Suppressor macrophage treated with lipopolysaccharide for 1 hour (primary cell): Measurements from ENCODE around the gene MCM5.
"Not testable (repeated sequence)": the region's sequence is repeated elsewhere in the genome, so short reads cannot be mapped to it uniquely, and the experiment has no call there.

Experiments used
- DNase-seq, 3 donors: peaks; one replicate each; pipeline ENCODE4 v3.0.0-alpha.2; 2020 to 2022

The MCM5 gene

DNA sequence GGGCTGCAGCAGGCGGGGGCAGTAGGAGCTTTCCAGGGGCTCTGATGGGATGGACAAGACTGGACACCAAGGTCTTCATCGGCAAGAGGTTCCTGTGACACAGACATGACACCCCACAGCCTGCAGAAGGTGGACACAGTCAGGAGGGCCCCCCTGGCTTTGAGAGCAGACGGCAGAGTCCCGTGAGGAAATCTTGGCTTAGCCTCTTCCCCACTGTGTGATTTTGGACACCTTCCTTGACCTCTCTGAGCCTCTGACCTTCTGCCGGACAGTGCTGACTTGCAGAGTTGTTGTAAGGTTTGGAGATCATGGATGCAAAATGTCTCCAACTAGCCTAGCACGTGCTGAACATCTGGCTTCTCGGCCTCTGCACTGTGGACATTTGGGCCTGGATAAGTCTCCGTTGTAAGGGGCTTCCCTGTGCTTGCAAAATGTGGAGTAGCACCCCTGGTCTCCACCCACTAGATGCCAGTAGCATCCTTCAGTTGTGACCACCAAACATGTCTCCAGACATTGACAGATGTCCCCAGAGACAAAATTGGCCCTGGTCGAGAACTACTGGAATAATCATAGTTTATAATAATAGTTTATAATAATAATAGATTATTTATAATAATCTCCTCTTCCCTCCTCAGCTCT is 54.6 kb downstream of the MCM5 start:
- DNase-seq = no peak

DNA sequence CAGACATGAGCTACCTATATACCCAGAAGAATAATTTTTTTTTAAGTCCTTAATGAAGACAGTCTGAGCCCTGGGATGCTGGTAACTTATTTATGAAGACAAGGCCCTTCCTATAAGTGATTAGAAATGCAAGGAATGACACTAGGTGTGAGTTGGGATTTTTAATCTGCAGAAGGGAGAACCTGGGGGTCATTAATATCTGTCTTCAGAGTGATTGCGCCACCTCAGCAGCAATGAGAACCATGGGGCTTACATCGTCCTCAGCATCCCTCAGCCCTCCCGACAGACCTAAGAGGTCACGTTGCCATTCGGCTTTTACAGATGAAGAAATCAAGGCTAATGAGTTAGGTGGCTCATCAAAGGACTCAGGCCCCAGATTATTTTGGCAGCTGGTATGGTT is 55.6 kb downstream of the MCM5 start:
- DNase-seq = no peak

DNA sequence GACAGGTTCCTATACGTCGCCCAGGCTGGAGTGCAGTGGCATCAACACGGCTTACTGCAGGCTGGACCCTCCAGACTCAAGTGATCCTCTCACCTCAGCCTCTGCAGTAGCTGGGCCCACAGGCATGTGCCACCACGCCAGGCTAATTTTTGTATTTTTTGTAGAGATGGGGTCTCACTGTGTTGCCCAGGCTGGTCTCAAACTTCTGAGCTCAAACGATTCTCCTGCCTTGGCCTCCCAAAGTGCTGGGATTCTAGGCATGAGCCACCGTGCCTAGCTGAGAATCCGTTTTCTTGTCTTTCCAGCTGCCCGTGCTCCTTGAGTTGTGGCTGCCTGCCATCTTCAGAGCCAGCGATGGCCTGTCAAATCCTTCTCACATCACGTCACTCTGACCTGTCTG is 56.8 kb downstream of the MCM5 start:
- DNase-seq = no peak

DNA sequence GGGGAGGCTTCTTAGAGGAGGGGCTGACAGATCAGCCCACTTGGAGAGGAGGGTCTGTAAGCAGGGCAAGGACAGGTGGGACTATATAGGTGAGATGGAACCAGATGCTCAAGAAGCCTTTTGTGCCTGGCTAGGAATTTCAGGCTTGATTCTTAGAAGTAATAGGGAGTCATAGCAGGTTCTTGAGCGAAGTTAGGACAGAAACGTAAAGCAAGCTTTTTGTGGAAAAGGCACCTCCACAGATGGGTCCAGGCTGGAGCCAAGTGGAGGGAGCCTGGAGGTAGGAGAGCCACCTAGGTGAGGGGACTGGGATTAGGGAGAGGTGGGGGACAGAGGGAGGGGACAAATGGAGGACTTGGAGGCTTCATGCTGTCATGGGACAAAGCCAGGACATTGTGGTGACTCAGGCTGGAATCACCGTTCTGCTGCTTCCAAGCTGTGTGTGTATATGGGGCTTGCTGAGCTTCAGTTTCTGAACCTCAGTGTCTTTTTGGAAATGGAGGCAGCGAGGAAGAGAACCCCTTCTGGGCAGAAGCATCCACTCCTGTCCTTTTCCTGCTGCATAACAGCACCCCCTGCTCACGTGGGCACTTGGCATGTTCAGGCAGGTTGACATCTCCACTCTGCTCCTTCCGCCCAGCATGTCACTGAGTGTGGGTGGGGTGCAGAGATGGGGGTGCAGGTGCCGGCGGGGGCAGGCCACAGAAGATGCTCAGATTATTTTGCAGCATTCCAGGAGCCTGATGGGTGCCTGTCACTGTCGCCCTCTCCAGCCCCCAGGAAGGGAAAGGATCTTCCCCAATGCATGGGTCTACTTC is 58.0 kb downstream of the MCM5 start:
- DNase-seq = no peak

DNA sequence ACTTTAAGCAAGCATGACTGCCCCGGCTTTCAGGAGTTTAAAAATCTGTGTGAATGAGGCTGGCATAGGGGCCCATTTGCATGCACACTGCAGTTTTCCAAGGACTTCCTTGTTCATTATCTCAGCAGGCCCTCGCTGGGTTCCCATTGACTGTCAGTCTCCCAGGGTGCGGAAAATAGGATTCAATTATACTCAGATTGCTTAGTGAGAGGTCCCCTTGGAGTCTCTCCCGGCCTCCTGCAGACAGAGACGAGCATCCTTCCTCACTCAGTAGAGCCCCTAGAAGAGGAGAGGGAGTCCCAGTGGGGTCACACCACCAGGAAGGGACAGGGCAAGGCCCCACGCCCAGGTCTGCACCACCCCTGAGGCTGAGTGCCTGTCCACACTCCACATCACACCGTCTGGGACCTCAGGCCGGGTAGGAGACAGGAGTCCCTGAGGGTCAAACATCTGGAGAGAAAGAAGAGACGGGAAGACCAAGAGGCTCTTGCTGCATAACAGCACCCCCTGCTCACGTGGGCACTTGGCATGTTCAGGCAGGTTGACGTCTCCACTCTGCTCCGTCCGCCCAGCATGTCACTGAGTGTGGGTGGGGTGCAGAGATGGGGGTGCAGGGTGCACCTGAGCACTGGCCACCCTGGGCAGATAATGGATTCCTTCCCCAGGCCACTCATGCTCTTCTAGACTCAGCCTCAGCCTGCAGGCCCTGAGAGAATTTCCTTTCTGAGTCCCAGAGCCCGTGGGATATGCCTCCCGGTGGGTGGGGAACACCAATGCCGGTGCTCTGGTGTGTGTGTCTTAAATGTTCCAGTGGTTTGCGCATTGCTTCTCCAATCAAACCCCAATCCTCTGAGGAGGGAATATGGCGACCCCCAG is 58.8 kb downstream of the MCM5 start:
- no peak for DNase-seq

DNA sequence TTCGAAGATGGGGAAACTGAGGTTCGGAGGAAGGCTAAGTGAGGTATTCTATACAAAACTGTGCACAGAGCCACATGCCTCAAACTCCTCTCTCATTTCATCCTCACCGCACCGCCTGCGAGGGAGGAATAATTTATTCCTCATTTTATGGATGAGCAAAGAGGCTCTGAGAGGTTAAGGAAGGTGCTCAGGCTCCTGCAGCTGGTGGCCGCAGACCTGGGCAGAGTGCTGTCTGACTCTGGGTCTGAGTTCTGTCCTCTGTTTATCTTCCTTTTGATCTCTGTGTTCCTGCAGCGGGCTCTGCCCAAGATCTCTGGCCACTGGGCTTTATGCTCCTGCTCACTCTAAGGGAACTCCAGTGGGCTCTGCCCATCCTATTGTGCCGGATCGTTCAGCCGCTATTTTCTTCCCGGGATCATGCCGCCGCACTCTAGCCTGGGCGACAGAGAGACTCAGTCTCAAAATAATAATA is 59.5 kb downstream of the MCM5 start:
- DNase-seq = no peak

DNA sequence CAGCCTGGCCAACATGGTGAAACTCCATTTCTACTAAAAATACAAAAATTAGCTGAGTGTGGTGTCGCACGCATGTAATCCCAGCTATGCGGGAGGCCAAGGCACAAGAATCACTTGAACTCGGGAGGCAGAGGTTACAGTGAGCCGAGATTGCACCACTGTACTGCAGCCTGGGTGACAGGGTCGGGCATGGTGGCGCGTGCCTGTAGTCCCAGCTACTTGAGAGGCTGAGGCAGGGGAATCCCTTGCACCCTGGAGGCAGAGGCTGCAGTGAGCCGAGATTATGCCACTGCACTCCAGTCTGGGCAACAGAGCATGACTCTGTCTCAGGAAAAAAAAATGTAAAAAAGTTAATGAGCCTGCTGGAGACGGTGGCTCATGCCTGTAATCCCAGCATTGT is 60.0 kb downstream of the MCM5 start:
- DNase-seq = not testable (repeated sequence)

DNA sequence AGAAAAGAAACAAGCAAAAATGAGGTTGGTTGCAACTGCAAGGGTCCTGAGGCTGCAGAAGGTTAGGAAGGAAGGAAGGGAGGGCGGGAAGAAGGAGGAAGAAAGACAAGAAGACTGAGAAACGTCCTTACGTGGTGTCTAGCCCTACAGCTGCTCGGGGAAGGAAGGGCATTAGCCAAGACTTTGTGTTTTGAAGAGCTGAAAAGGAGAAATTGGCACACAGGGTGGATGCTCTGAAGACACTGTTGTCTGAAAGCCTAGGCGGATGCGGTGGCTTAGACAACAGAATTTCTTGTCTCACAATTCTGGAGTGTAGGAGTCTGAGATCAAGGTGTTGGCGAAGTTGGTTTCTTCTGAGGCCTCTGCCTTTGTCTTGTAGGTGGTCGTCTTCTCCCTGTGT is 60.7 kb downstream of the MCM5 start:
- no peak for DNase-seq

DNA sequence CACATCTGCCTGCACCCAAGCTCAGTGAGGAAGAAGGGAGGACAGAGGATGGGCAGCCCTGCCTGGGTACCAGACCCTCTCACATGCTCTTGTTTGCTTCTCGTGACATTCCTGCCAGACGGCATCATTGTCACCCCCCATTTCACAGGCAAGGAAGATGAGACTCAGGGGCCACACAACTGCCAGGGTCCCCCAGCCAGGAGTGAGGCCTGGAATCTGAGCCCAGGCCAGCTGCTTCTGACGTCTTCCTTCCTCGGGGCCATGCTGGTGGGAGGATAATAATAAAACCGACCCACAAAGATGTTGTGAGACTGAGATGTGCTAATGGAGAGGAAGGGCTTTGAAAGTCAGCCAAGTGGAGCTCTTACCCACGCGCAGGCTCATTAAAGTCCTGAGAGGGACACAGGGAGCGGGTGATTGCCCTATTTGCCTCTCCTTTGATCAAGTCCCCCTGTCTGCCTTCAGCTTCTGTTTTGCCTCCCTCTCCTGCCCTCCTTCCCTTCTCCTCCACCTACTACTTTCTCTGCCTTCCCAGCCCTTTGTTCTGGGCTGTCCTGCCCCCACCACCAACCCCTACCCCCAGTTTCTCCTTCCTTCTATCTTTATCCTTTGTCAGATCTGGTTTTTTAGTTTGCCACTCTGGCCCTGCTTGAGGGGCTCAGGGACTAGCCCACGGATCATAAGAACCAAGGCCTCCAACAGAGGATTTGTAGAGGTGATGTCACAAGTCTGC is 62.7 kb downstream of the MCM5 start:
- DNase-seq = no peak

DNA sequence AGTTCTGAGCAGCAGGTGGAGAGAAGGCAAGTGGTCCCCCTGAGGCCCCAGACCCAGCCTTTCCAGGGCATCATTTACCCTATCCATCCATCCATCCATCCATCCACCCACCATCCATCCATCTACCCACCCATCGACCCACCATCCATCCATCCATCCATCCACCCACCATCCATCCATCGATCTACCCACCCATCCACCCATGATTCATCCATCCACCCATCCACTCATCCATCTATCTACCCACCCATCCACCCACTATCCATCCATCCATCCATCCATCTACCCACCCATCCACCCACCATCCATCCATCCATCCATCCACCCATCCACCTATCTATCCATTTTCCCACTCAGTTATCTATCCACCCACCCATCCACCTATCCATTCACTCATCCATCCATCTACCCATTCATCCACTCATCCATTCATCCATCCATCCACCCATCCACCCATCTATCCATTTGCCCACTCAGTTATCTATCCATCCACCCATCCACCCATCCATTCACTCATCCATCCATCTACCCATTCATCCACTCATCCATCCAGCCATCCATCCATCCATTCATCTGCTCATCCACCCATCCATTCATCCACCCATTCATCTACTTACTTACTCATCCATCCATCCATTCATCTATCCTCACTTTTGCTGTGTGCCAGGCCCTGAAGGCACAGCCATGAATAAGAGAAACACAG is 63.4 kb downstream of the MCM5 start:
- no peak for DNase-seq

DNA sequence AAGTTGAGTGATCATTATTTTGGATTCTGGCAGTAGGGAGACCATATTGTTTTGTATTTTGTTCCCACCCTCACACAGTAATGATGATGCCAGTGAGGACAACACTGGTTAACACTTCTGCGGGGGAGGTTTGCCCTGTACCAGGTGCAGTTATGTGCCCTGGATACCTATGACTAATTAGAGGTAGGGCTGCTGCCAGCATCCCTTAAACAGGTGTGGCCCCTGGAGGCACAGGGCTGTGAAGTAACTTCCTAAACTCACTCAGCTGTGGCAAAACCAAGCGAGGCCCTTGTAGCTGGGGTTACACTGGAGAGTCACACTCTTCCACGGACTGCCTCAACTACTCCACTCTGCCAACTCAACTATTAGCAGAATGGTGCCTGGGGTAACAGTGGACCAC is 64.5 kb downstream of the MCM5 start:
- DNase-seq = no peak

DNA sequence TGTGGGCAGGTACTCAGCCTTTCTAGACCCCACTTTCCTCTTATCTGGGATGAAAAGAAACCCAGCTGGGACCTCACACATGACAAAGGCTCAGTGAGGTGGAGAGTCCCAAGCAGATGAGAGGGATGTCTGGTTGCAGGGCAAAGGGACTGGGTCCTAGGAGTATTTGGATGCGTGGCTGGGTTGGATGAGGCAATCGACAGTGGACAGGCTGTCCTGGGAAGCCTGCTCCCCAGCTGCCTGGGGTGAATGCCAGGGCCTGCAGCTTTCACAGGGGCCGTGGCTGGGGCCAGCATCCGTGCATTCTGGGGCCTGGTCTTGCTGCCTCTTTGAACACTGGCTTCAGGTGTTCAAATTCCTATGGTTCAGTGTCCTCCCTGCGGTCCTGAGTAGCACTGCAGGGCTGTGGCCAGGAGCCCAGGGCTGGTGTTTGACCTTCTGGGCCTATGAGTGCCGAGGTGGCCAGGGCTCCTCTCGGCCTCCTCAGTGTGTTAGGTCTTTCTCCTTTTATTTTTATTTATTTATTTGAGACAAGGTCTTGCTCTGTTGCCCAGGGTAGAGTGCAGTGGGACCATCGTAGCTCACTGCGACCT is 65.3 kb downstream of the MCM5 start:
- DNase-seq = no peak

DNA sequence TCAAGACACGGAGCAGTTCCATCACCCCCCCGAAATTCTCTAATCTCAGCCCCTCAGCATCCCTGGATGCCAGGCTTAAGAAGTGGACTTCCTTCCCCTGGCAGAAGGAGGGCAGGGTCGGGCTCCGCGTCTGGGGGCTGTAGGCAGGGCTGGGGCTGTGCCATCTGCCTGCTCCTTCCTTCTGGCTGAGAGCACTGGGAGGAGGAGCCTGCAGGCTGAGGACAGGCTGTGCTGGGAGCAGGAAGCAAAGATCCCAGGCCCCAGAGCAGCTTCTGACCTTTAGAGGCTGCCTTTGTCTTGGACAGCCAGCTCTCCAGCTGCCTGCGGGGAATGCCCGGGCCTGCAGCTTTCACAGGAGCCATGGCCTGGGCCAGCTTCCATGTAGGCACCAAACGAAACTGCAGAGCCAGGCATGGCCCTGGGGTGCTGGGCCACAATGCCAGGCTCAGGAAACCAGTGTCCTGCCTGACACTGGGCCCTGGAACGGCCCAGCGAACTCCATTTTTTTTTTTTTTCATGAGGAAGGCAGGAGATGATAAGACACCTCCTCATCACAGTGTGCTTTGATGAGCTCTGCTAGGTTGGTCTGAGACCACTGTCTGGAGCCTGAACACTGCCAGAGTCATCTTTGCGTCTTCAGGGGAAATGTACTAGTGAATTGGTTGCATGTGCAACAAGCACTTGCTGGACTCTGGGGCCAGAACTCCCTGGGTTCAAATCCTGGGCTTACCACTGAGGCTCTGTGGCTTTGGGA is 67.9 kb downstream of the MCM5 start:
- DNase-seq = peak in 1 of 3 donors; percentile 28

DNA sequence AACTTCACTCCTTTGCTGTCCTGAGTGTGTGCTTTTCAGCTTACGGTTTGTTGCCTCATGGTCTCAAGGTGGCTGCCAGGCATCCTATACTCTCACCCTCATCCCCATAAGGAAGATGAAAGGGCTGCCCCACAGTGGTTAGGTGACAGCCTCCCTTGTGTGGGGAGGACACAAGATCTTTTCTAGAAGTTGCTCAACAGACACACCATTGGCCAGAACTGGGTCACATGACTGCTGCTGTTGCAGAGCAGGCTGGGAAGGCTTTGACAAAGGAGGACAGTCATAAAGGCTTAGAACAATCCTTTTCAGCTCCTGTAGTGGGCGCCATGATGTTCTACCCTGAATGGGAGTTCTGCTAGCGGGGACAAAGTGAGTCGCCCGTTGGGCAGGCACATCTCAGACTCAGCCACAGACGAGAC is 71.0 kb downstream of the MCM5 start:
- DNase-seq = no peak

DNA sequence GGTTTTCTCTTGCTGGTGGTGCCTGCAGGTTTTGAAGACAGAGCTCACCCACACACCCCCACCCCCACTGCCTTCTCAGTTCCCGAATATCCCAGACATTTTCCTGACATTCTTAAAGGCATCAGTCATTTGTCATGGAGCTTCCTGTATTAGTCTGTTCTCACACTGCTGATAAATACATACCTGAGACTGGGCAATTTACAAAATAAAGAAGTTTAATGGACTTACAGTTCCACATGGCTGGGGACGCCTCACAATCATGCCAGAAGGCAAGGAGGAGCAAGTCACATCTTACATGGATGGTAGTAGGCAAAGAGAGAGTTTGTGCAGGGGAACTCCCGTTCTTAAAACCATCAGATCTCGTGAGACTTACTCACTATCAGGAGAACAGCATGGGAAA is 71.6 kb downstream of the MCM5 start:
- DNase-seq = peak in 1 of 3 donors; percentile 11

DNA sequence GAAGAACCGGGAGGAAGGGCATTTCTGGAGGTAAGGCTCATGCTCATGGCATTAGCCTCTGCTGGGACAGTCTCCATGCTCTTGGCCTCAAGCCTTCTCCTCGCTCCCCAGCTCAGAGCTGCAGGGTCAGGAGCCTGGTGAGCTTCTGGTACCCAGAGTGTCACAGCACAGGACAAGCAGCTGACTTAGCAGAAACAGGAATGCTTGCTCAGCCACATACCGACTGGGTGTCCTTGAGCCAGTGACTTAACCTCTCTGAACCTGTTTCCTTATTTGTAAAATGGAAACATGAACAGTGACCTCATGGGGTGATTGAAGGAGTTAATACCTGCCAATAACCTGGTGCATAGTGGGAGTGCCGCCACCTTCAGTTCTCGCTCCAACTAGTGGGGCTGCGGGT is 72.5 kb downstream of the MCM5 start:
- DNase-seq = no peak

DNA sequence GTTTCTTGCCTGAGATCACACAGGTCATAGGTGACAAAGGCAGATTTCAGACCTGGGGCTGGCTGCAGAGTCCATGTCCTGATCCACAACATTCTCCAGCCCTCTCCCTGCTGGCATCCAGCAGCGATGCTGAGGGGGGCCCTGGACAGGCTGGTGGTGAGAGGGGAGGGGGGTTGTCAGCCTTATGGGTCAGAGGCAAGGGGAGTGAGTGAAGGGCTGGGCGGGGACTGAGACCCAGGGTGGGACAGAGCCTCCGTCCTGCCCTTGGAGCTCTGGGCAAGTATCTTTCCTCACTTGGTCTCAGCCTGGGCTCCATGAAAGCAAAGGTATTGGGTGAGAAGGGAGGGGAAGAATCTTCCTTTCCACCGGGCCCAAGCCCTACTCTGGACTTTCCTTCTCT is 74.0 kb downstream of the MCM5 start:
- DNase-seq = no peak
